ENCODE results near the gene MLH1. TPM values are rescaled to one million over a fixed set of nuclear protein-coding genes. Genes with fewer than 3 reads are reported as not detected.
A peak's percentile ranks its signal among the peaks of the same experiment; 100 is the strongest.

MLH1 gene
- total RNA-seq, 1 experiment from 2014 or later: 56.9 TPM

DNA sequence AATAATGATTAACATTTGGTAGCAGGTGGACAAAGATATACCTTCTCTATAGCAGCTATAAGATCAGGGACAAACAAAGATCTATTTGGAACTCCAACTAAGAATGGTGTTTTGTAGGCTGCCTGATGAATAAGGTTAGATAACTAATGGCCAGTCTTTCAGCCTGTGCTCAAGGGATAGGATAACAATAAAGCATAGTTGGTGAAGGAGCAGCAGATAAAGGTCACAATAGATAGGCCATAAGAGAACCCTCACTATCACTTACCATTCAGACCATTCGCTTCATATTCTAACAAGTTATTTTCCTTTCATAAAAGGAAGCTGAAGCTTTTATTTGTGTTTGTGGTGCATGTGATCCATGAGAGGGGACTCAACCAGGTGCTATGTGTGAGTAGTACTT, 20.2 kb upstream of the MLH1 start:
- DNase-seq (ENCODE audit: low read depth): no peak

DNA sequence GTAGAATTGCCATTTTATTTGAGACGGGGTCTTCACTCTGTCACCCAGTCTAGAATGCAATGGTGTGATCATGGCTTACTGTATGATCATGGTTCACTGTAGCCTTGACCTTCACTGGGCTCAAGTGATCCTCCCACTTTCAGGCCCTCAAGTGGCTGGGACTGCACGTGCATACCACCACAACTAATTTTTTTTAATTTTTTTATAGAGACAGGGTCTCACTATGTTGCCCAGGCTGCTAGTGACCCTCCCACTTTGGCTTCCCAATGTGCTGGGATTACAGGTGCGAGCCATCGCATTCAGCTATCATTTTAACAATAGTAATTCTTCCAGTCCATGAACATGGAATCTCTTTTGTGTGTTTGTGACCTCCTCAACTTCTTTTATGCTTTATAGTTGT, 12.3 kb upstream of the MLH1 start:
- no peak for DNase-seq (ENCODE audit: low read depth)

DNA sequence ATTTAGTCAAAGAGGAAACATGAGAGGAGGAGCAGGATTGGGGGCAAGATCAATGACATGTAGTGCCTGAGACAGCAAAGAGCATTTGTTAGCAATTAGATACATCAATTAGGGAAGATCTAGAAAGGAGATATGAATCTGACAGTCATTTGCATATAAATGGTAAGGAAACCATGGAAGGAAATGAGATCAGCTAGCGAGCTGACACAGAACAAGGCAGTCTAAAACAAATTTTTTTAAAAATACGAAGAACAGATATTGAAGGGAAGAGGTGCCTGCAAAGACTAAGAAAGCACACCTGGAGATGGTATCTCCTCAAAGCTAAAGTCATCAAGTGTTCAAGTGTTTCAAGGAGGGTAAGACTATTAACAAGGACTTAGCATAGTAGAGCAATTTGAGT, 5.0 kb upstream of the MLH1 start:
- no peak for DNase-seq (ENCODE audit: low read depth)

DNA sequence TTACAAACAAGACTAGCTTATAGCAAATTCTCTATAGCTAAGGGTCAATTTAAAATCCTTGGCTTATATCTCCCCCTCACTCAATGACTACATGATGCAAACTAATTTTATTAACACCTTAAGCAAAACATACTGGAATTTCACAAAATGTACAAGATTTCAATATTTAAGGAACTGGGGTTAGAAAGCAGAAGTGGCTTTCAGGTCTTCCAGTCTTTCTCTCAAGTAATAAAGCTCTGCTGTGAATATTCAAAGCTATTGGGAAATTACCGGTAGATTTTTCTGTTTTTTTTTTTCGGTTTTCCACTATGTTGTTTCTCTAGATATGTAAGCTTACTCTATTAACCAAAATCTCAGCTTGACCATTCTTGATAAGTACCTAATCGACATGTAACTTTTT, 4.3 kb upstream of the MLH1 start:
- DNase-seq (ENCODE audit: low read depth): no peak

DNA sequence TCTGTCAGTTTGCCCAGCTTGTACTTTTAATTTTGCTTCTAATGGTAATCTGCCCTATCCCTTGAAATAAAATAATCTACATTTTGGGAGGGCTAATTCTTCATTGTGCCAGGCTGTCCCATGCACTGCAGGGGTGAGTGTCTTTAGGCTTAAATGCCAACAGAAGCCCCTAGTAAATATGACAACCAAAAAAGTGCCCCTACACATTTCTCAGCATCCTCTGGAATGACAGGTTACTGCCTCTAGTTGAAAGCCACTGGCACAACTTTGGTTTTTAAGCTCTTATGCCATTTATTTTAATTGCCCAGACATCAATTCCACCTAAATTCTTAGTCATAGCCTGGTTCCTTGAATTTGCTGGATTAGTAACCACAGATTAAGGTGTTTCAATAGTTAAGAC, 3.8 kb upstream of the MLH1 start:
- no peak for DNase-seq (ENCODE audit: low read depth)

DNA sequence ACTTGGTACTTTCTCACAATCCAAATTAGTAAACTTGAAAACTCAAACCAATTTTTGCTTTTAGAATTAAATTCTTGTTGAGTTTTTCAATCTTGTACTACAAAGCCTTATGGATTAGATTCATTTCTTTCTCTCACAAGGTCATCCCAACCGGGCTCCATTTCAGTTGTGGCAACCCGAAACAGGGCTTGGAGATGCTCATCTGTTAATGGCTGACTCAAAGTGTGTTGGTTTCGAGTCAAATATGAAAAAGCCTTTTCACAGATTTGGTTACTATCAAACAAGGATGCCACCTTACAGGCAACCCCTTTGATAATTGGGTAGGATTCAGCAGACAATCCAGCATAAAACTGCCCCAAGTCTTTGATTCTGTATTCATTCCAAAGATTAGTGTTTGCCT, 2.2 kb upstream of the MLH1 start:
- DNase-seq (ENCODE audit: low read depth): no peak

DNA sequence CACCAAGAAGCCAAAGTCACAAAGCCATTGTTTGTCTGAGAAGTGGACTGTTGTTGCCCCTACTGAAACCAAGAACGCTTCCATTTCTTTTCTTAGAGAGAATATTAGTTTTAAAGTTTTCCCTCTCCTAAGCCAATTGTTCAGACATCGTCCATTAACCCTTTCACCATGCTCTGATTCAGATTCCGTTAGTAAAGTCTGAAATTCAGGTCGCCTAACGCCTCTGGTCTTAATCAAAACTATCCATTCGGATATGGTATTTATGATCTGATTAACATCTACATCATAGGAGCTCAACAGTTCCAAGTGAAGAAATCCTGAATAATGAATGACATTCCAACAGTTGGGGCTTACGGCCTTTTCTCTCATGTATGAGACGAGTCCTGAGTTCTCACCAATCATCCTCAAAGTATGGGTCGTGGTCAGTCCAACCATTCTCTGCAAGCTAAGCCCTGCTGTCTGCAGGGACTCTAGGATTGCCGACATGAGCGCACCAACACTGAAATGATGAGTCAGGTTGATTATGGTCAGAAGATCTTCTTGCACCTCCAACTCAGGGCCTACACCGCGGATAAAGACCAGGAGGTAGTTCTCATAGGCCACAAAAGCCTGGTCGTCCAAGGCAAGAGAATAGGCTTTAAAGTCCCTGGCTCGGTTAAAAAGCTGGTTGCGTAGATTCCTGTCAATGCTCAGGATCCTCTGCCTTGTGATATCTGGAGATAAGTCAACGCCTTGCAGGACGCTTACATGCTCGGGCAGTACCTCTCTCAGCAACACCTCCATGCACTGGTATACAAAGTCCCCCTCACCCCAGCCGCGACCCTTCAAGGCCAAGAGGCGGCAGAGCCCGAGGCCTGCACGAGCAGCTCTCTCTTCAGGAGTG, 1.2 kb upstream of the MLH1 start:
- DNase-seq (ENCODE audit: low read depth): peak; percentile 40

DNA sequence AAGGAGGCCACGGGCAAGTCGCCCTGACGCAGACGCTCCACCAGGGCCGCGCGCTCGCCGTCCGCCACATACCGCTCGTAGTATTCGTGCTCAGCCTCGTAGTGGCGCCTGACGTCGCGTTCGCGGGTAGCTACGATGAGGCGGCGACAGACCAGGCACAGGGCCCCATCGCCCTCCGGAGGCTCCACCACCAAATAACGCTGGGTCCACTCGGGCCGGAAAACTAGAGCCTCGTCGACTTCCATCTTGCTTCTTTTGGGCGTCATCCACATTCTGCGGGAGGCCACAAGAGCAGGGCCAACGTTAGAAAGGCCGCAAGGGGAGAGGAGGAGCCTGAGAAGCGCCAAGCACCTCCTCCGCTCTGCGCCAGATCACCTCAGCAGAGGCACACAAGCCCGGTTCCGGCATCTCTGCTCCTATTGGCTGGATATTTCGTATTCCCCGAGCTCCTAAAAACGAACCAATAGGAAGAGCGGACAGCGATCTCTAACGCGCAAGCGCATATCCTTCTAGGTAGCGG, 452 bp upstream of the MLH1 start, which contains the start of gene EPM2AIP1:
EPM2AIP1 (minus strand) TSS at position 326 of the 520 bp plus-strand sequence; CDS start at position 272, 54 bp downstream.
- DNase-seq (ENCODE audit: low read depth): no peak

DNA sequence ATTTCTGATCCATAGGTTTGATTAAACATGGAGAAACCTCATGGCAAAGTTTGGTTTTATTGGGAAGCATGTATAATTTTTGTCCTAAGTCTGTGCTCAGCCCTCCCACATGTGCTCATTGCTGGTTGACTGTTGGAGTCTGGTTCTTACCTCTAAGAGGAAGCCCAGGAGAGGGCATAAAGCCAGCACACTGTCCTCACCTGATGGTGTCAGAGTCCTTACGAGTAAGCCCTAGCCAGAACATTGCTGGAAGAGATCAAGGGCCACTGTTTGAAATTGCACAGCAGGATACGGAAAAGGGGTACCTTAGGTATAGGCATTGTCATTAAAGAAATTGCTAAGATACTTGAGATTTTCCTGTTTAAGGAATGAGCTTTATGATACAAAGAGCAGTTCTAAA, 21.3 kb downstream of the MLH1 start:
- no peak for DNase-seq (ENCODE audit: low read depth)

DNA sequence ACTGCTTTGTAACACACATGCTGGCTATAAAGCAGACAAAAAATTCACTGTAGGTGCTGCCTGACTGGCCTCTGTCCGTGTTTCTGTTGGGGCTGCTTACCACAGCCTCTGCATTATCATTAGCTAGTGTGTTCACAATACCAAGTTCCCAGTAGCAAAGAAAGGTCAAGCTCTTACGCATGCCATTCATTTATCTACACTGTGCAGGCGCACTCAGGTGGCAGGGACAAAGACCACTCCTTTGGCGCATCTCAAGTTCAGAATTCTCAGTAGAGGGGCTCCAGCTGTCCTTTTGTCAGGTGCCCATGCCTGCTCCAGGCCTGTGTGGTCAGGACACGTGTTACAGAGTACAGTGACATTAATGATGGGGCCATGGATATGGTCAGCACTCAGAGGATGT, 22.3 kb downstream of the MLH1 start:
- no peak for DNase-seq (ENCODE audit: low read depth)

DNA sequence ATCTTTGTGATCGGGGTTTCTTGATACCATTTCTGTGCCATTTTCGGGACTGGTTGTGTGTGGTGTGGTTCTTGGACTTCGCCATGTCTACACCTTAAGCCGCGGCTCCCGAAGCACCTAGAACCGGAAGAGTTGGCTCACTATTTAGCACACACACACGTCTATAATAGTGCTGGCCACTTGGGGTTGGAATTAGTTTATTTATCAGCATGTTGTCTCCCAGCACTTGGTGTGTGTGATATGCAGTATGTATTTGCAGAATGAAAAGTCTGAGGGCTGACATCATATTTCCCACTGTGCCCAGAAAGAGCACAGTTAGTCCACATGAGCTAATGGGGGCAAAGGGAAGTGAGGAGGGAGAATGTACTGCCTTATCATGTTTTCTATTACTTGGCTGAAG, 23.6 kb downstream of the MLH1 start:
- no peak for DNase-seq (ENCODE audit: low read depth)

DNA sequence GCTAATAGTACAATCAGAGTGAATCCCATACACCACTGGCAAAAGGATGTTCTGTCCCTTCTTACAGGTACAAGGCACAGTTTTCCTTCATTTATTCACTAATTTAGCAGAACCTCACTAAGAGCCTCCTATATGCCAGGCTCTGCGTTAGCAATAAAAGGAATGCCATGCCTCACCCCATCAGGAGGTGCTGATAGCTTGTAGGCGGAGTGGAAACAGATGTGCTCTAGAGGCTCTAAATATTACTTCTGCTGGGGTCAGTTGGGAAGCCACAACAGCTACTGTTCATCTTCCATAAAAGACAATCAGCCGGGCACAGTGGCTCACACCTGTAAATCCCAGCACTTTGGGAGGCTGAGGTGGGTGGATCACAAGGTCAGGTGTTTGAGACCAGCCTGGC, 24.4 kb downstream of the MLH1 start:
- no peak for DNase-seq (ENCODE audit: low read depth)

DNA sequence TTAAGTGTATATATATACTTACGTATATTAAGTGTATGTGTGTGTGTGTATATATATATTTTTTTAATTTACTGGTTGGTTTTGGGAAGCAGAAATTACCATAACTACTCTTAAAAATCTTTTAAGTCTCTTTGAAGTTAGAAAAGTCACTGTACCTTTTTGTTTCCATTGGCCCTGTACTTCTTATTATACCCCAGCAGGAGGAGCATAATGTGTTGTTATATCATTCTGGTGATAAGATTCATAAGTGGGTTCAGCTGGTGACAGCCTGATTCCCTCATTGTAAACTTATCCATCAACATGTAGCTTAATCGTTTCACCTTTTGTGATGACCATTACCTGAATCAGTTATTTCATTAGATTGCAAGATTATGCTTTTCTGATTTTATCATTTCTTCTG, 30.8 kb downstream of the MLH1 start:
- DNase-seq (ENCODE audit: low read depth): no peak

DNA sequence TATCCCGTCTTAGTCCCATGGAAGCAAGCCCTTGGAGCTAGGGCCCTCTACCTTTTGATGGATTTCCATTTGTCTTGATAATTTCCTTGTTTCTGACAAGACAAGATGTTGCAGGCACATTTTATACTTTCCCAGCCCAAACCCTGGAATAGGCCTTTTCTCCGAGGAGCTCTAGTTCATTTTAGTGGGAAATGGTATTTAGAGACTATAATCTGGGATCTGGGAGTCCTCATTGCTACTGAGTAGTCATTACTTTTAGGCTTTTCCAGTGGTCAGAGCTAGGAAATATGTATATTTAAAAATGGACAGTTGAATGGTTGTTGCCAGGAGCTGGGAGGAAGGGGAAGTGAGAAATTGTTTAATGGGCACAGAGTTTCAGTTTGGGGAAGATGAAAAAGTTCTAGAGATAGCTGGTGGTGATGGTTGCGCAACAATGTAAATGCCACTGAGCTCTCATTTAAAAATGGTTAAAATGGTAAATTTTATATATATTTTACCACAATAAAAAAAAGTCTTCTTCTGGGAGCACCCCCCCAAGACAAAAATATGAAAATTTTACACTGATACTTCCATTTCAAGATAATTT, 31.6 kb downstream of the MLH1 start:
- no peak for DNase-seq (ENCODE audit: low read depth)

DNA sequence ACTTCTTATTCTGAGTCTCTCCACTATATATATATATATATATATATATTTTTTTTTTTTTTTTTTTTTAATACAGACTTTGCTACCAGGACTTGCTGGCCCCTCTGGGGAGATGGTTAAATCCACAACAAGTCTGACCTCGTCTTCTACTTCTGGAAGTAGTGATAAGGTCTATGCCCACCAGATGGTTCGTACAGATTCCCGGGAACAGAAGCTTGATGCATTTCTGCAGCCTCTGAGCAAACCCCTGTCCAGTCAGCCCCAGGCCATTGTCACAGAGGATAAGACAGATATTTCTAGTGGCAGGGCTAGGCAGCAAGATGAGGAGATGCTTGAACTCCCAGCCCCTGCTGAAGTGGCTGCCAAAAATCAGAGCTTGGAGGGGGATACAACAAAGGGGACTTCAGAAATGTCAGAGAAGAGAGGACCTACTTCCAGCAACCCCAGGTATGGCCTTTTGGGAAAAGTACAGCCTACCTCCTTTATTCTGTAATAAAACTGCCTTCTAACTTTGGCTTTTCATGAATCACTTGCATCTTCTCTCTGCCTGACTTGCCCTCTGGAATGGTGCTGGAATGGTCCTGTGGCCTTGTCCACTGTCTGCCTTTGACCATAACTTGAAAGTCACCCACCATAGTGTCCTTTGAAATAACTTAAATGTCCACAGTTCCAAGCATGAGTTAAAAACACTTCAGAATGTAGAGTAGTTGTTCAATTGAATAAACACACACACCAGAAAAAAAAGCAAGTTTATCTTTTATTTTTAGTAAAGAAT, 32.4 kb downstream of the MLH1 start:
- DNase-seq (ENCODE audit: low read depth): no peak

DNA sequence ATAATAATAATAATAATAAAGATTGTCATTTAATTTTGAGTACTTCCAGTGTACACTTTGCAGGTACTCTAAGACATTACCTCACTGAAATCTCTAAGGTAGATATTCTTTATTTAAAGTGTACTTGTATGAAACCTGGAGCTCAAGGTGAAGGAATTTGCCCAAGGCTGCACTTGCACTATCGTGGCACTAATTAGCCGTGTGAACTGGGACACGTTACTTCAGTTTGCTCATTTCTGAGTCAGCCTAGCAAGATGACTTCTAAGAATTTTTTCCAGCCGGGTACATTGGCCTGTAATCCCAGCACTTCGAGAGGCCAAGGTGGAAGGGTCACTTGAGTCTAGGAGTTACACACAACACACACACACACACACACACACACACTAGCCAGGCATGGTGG, 33.5 kb downstream of the MLH1 start:
- DNase-seq (ENCODE audit: low read depth): no peak

DNA sequence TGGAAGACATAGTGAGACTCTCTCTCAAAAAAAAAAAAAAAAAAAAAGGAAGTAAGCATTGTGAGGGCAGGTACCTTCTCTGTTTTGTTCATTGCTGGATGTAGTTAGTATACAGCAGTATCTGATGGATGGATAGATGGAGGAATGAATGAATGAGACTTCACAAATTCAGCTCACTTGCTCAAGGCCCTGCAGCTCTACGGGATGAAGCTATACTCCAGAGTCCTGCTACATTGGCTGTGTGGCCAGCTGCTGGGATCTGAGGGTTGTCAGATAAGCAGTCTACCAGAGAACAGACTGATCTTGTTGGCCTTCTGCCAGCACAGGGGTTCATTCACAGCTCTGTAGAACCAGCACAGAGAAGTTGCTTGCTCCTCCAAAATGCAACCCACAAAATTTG, 35.0 kb downstream of the MLH1 start:
- DNase-seq (ENCODE audit: low read depth): no peak

DNA sequence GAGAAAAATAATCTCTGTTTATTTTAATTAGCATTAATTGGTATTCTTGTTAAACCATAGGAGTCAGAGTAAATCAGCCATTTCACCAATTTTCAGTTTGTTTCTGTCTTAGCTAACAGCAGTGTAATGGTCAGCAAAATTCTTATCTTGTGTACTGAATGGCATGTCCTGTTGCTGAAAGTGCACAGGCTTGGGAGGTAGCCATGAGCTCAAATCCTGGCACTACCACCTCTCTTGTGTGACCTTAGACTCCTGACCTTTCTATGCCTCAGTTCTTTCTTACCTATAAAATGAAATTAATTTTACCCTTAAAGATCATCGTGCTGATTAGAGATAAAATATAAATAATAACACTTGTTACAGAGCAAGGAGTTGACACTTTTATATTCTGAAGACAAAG, 35.8 kb downstream of the MLH1 start:
- no peak for DNase-seq (ENCODE audit: low read depth)

DNA sequence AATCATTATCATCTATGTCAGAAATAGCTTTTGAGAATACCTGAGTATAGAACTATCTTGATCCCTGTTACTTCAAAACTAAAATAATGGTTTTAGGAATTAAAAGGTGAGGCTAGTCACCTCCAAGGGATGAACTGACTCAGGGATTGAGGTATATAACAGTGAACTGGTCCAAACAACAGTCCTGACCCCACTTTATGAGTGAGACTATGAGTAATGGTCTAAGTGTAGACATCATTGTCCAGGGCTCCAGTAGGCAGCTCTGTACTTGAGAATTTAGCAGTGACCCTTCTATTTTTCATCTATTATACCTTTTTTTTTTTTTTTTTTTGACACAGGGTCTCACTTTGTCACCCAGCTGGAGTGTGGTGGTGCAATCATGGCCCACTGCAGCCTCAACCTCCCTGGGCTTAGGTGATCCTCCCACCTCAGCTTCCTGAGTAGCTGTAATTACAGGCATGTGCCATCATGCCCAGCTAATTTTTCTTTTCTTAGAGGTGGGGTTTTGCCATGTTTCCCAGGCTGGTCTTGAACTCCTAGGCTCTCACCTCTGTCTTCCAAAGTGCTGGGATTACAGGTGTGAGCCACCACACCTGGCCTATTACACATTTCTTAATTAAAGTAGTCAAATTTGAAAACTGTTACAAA, 36.3 kb downstream of the MLH1 start:
- DNase-seq (ENCODE audit: low read depth): no peak

DNA sequence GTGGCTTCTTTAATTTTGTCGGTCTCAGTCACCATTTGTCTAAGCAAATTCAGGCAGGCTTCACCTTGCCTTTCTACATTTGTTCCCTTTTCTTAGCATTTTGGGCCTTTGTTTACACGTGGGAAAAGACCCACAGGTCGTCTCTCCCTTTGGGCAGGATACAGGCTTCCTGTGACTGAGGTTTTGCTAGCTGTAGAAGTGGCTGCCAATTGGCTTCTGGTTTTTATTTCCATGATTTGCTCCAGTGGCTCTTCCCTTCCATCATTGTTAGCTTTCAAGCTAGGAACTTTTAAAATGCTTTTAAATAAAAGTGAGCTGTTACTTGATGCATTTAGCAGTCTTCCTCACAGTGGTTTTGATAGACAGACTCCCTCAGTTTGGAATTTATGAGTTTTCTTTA, 37.3 kb downstream of the MLH1 start:
- DNase-seq (ENCODE audit: low read depth): no peak

DNA sequence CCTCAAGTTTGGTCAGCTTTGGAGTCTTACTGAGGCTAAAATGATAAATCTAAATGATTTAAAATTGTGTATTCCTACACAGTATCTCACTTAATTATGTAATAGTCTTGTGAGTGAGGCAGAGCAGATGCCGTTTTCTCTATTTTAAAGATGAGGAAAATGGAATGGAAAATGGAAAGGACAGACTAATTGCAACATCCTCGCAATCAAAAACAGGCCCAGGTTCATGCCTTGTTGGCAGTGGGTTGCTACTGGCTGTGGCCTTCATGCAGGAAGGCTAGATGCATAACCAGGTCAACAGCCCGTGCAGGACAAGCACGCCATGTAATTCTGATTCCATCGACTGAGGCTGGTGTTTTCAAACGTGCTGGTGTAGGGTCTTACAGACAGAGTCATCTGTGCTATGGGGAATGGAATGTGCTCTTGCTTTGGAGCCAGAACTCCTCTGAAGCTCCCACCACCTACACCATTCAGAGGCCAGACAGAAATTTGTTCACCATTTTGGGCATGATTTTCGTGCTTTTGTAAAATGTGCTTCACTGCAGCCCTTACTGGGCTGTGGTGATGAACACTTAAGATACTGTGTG, 37.9 kb downstream of the MLH1 start:
- no peak for DNase-seq (ENCODE audit: low read depth)
